ENCODE results near the gene ZBTB20.

The ZBTB20 gene

DNA sequence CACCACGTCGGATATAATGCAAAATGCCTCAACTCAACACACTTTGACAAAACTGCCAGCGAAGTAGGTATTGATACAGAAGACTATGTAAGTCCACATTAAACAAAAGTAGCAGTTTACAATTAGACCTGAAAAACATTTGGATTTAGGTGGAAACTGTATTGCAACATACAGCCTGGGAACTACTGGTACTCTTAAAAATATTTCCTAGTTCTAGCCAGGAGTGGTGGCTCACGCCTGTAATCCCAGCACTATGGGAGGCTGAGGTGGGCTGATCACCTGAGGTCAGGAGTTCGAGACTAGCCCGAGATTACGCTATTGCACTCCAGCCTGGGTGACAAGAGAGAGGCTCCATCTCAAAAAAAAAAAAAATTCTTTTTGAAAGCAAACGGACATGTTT, 246.2 kb downstream of the ZBTB20 start:
- no peak for DNase-seq

DNA sequence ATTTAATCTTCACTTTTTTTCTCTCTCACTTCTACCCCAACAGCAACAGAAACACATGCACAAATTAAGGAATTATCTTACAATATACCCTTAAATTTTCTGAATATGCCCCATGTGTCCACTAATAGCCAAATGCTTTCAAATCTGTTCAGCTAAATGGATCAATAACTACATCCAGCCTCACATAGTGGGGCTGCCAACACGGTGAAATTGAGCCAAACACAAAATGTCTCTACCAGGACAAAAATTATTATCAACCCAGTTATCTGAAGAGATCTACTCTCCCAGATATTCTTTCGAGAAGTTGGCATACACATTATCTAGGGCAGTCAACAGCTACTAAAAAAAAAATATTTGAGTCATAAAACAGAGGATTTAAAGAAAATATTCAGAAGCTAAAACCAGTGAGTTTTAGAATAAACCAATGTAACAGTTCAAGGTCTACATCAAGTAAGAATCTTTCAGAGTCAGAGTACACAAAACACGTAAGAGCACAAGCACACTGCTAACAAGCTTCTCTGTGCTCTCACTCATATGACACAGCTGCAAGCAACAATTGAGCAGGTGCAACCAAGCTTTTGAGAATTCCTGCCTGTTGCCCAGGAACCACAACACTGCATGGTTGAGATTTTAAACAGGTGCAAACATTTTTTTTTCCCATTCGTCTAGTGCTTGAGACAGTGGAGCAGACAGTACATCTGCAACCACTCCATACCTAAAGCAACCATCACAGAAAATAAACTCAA, 247.7 kb downstream of the ZBTB20 start:
- DNase-seq: no peak

DNA sequence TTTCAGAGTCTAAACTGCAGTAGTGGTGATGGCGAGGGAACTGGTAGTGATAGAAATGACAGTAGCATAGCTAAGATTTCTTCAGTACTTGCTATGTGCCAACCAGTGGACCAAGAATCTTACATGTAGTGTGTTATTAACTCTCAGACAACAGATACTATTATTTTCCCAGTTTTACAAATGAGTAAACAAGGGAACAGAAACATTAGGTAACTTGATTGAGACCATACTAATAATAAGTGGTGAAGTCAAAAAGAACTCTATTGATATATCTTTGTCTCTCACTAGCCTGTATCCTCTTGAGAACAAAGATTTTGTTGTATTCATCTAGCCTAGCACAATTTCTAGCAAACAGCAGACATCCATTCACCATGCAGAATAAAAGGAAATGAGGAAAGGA, 250.1 kb downstream of the ZBTB20 start:
- no peak for DNase-seq

DNA sequence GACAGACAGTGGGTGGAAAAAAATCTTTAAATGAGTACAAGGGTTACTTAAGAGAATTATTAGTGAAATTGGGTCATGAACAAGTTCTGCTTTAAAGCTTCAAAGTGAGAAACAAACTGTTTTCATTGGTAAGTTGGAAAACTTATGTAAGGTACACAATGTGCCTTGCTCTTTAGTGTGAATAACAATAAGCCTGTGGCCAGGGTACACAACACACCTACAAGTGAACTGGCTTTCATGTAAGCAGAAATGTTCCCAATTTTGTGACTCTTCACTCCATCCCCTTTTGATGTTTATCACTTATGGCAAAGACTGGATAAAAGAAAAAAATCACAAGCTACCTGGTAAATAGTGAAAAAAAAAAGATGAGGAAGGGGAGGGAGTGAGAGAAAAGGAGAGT, 253.7 kb downstream of the ZBTB20 start:
- no peak for DNase-seq

DNA sequence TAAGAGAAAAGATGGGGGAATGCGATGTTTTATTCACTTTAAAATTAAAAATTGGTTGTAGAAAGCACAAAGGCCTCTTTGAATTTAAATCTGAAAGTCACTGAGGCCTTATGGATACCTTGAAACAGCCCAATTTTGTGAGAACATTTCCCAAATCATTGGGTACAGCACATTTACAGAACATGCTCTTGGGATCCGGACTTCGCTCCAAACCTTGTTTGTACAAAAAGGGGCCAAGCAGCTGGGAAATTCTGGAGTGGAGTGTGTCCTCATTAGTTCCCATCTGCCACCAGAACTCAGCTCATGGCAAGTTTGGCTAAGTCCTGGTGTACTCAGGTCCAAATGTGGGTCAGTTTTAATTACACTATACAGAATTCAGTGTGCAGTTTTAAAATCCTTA, 254.2 kb downstream of the ZBTB20 start:
- DNase-seq: no peak

DNA sequence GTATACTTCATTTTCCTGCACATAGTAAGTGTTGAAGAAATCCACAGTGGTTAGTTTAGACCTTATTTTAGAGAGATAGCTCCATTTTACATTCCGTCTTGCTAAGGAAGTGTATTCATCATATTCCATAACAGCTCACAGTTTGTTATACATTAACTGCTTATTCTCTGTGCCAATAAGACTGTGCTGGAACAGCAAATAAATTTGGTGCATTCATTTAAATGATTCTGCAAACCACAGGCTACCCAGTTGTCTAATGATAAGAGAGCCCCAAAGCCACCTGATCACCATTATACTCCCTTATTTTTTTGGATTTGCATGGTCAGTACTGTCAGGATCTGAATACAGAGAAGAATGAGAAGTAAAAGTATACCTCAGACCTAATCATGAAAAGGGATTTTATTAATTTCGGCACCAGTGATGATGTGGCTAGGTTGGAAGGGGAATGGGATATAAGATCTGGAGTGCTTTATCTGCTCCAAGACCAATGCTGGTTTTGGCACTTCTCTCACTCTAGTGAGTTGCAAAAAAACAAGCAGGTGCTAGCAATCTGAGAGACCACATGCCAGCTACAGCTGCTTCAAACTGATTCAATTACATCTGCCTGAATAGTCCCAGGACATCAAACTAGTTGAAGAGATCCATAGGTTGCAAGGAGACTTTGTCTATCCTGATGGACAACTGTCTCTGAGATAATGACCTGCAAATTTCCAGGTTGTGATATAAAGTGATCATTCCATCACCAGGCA, 254.8 kb downstream of the ZBTB20 start:
- DNase-seq: no peak

DNA sequence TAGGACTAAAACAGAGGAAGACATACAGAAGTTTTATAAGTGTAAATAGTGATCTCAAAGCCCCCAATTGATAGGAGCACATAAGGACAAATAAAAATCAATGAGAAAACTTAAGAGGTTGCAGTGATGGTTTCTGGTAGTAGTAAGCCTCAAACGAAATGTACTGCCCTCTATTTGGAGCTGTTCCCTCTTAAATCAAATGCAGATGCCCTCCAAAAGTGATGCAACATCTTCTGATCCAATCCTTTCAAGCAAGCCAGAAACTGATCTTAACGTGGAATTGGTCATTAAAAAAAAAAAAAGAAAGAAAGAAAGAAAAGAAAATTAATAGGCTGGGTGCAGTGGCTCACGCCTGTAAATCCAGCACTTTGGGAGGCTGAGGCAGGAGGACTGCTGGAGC, 259.3 kb downstream of the ZBTB20 start:
- DNase-seq: no peak

DNA sequence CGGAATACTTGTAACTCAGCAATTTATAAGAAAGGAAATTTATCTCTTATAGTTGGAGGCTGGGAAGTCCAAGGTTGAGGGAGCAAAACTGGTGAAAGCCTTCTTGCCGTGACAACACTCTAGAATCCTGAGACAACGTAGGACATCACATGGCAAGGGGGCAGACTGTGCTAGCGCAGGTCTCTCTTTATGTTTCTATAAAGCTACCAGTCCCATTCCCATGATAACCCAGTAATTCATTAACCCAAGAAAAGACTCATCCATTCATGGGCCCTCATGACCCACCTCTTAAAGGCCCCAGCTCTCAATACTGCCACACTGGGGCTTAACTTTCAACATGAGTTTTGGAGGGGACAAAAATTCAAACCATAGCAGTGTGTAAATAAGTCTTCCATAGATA, 260.2 kb downstream of the ZBTB20 start:
- no peak for DNase-seq

DNA sequence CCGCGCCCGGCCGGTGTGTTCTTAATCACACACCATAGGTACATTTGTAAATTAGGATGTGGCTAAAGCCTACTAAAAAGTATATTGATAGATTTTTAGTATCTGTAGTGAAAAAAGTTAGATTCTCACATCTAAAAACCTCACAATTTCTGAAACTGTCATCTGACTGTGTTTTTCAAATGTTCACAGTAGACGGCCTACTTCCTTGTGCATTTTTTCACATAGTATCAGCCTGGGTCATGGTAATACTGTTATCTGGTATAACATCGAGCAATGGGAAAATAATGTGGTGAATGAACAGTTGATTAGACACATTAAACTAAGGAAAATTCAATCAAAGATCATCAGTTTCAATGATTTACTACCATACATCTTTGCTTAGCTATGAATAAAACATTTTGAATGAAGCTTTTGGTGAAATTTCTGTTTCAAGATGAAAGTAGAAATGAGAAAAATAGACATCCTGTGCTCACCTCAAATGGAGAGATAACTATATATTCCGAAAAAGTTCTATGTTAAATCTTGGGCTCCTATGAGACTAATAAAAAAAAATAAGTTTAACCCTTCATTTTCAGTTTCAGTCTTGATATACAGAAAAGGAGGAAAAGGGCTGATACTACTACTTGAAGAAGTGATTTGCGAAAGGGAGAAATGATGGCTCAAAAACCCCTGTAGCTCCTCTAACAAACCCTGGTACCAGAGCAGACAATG, 262.7 kb downstream of the ZBTB20 start:
- DNase-seq: no peak

DNA sequence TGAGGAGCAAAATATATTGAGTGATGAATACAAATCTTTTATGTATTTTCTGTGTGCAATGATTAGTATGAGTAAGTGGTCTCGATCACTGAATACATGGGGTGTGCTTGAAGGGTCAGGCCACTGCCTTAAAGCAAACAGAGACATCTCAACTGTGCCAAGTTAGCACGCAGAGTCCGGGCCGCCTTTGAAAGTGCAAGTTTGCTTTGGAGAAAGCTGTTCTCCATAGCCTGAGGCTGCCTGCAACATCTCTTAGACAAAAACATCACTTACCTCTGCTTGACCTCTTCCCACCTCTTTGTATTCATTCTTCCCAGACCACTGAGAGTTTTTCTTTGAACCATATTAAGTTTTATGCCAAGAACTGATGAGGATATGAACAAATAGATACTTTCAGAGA, 267.0 kb downstream of the ZBTB20 start:
- no peak for DNase-seq

DNA sequence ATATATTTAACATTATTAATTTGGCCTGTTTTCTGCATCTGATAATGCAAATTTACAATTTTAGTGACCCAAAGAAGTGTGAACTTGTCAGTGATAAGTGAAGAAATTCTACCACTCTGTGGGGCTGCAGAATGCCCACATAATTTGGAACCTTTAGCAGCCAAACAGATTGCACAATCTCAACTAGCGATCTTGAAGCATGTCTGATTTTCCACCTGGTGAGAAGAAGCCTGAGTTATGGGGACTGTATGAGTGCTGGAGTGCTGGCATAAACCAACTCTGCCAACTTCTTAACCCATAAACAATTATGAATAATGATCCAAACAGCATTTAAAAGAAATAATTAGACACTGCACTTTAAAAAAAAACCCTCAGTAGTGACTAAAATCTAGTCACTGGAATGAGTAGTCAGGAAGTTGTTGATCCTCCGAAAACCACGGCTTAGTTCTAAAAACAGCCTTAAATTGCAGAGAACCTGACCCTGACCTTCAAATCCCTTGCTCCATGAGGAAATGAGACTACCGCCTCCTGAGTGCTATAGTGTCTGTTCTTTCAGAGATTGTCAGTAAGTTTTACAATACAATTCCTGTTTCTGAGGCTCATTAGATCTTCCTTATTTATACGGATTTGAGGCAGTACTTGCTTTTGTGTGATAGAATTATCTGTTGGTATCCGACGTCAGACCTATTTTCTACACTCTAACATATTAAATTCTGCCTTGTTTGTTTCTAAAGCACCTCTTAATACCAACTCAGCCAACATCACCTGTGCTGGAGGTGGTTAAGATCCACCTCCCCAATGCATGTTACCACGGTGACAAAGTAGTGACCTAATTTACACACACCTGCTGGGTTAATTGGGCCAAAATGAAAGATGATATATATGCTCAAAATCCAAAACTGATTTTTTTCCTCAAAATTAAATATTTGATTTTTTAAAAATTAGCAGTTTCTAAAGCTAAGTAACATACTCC, 267.7 kb downstream of the ZBTB20 start:
- no peak for DNase-seq

DNA sequence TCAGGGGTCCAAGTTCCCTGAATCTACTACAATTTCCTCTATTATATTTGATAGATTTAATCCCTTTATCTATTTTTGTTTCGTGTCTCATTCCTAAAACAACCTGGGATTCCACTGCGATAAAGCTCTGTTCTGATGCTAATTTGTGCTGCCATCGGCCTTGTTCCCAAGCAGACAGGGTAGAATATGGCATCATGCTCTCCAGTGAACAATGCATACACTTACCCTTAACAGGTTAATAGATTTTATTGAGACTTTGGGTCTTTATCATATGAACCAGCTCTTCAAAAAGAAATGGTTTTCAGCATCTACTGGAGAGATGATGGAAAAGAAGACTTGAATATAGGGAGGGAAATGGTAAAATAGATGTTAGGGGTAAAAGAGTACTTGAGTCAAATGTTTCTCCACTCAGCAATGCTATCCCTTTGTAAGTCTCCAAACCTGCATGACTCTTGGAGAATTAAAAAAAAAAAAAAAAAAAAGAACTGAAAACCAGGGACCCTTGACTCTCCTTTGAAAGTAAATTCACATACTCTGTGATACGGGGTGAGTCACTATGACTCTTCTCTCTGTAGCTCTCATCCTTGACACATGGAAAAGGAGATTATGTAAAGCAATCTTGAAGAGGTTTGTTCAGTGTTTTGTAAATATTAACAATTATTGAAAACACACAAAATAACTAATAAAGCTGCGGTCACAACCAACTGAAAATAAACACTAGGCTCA, 268.8 kb downstream of the ZBTB20 start:
- no peak for DNase-seq

DNA sequence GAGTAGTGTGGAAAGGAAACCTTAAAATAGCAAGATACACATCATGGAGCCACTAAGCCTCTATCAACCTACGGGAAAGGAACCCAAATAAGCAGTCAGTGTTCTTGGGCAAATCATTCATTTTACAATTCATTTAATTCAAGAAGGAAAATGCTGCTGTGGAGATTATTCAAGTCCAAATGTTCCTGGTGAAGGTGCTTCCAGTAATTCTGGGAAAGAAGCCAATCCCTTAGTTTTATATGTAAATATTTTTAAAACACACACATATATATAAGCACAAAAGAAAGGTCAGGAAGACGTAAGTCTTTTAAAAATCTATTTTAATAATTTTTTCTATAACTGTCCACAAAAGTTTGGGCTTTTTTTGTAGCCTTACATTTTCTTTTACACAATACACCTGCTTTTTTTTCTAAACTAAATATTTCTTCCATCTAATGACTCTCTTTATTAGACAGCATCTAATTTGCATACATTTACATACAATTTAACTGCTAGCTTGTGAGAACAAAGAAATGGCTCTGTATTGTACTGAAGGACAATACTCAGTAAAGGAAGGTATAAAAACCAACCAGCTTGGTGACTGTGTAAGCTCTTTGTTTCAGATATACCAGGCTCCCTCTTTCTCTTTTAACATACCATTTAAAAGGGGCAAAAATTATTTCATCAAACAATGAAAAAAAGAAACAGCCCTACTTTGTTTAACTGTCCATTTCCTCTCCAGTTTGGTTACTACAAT, 269.5 kb downstream of the ZBTB20 start:
- DNase-seq: no peak

DNA sequence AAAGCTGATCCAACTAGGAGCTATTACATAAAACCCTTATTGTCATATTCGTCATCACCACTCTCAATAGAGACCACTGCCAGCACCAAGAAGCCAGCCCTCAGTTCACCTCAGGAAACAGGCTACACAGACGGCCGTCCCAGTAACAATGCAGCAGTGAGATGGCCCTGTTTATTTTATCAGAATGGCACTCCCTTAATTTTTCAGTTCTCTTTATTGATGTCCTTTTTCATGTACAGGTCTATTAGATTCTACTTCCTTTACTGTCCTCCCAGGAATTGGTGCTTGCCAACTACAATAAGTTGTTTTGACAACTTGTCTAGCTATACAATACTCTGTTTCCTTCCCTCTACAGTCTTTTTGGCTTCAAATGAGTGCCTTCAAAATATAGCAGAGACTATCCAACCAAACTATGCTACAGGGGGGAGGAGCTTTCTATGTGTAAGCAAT, 272.5 kb downstream of the ZBTB20 start:
- no peak for DNase-seq

DNA sequence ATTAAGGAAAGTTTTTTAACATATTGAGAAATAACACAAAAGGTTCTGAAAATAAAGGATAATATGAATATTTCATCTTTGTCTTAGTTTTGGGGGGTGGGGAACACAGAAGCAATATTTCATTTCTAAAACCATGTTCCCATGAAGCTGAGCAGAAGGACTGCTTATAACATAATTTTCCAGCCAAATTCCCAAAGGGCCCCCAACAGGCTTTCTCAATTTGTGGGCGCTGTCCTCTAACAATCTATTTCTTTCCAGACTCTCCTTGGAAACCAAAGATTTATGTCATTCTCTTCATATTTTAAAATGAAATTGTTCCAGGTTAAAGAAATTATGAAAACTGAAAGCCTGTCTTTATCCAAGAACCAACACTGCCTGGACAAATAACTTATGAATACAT, 273.5 kb downstream of the ZBTB20 start:
- no peak for DNase-seq

DNA sequence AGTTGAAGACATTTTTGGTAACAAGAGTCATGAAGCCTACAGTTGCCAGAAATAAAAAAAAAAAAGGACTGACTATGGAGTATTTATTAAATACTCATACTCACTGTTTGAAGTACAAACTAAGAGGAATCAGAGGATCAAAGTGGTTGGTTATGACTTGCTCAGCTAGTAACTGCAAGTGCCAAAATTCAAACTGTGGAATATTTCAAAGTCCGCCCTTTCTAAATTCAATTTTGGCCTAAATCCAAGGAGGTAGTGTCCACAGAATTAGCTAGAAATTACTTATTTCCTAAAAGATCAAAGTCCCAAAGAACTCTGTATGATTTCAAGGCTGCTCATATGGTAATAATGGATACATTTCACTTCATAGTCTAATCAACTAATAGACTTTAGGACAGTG, 274.5 kb downstream of the ZBTB20 start:
- DNase-seq: no peak

DNA sequence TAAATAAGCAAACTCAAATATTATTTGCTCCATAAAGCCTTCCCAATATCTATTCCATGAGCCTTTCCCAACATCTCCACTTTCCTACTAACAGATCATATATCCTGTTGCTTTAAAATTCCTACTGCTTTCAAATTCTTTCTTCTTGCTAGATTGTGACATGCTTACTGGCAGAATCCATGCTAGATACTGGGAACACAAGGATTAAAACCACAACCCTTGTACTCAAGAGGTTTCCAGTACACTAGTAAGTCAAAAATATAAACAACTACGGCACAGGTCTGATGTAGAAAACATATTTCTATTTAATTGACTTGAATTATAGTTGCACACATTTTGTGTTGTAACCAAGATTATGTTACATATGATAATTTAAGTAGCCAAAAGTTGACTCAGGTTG, 275.0 kb downstream of the ZBTB20 start:
- no peak for DNase-seq

DNA sequence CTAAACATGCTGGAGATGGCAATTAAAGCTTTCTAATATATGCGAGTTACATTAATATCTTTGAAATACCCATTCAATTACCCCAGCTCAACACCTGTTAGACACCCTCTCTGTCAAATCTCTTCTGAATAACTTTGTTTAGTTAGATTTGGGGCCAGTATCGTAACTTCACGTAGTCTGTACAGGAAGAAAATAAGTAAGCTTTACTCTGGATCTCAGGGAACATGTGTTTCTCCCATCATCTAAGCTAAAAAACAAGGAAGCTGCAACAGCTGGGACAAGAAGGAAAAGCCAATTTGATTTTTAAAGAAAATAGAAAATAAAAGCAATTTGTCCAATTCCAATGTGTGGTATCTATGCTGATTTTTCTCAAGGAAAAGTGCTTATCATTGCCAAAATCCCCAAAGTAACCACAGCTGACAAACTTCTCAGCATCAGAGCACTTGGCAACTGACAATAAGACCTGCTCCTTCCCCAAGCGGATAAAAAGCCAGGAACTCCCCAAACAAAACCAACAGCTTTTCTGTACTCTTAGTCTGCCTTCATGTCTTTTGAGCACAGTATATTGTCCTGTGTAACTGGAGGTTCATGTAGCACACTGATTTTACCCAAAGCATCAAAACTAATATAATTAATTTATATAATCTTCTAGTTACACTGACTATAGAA, 279.1 kb downstream of the ZBTB20 start:
- no peak for DNase-seq

DNA sequence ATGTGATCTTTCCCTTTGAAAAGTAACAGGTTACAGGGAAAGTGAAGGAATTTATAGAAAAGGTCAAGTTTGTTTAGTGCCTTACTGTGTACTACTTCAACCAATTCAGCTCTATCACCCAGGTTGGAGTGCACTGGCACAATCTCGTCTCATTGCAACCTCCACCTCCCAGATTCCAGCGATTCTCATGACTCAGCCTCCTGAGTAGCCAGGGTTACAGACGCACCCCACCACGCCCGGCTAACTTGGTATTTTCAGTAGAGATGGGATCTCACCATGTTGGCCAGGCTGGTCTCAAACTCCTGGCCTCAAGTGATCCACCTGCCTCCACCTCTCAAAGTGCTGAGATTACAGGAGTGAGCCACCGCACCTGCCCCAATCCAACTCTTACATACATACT, 279.7 kb downstream of the ZBTB20 start:
- no peak for DNase-seq

DNA sequence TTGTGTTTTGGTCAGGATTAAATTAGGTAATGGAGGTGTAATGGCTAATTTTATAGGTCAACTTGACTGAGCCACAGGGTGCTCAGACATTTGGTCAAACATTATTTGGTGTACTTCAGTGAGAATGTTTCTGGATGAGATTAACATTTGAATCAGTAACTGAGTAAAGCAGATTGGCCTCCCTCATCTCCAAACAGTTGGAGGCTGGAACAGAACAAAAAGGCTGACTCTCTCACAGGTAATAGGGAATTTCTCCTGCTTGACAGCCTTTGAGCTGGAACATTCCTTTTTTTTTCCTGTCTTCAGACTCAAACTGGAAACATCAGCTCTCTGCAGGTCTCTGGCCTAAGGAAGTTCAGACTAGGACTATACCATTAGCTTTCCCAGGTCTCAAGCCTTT, 280.7 kb downstream of the ZBTB20 start:
- no peak for DNase-seq

DNA sequence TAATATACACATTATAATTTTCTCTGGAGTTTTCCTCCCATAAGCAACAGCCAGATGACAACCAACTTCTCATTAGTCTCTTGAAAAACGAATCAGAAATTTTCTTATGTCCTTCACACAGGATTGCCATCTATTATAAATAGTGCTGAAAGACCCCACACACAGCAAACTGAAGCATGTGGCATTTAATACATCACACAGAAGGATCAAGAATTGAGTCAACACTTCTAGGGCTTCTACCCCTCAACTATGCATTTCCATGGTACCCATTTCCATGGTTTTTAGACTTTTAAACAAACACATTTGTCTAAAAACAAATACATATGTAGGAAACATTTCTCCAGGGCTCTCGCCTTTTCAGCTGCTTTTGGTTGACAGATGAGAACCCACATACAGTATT, 282.1 kb downstream of the ZBTB20 start:
- DNase-seq: no peak
